ENCODE measurements around the gene NANS. TPM values are rescaled to one million over a fixed set of nuclear protein-coding genes. Genes with fewer than 3 reads are reported as not detected.
A peak's percentile ranks its signal among the peaks of the same experiment; 100 is the strongest.

Gene NANS
- total and polyA plus RNA-seq, 10 of the 15 experiments (the other 5 are each of a cell fraction or from before 2014, with no cell fraction given): 21.0 to 126 (median 52.3) TPM

GRCh38 chr9:98034593-98035546, 21.7 kb upstream of the NANS start (continued):
- TF ChIP-seq IRF3 (IDR thresholded peaks at IDR 0.05) (no peak), PML (IDR thresholded peaks at IDR 0.05; ENCODE audit: low read length) (no peak), EED (IDR thresholded peaks at IDR 0.05; ENCODE audit: low read depth) (0 out of 2 replicates have a peak, but pooled peaks have one; percentile 16), TAF1 (IDR thresholded peaks at IDR 0.05; ENCODE audit: borderline replicate concordance, low read depth, low read length) (no peak), SMAD1 (IDR thresholded peaks at IDR 0.05; ENCODE audit: low read depth, partially characterized antibody) (no peak), NFYB (IDR thresholded peaks at IDR 0.05; ENCODE audit: insufficient read depth, low read depth, low read length) (no peak), ZNF592 (IDR thresholded peaks at IDR 0.05) (no peak), BRCA1 (IDR thresholded peaks at IDR 0.05; ENCODE audit: low read depth, low read length) (no peak), MEF2A (IDR thresholded peaks at IDR 0.05; ENCODE audit: insufficient read depth, low read depth, low read length) (no peak), ETV6 (conservative IDR thresholded peaks at IDR 0.05 in 1 of 2, IDR thresholded peaks at IDR 0.05 in 1 of 2; ENCODE audit: borderline replicate concordance in 1 of 2, low read depth in 1 of 2) (no peak), YY1 (IDR thresholded peaks at IDR 0.05; ENCODE audit: low read depth, low read length) (peak; percentile 63; the same call in 1 of the 2 replicates), CHD1 (IDR thresholded peaks at IDR 0.05; ENCODE audit: low read depth, low read length) (no peak), PAX5 (IDR thresholded peaks at IDR 0.05; ENCODE audit: borderline replicate concordance, low read depth, low read length) (no peak), NRF1 (conservative IDR thresholded peaks at IDR 0.05; ENCODE audit: low read depth, low read length) (no peak), CREB1 (IDR thresholded peaks at IDR 0.05; ENCODE audit: low read depth) (no peak), SIX5 (IDR thresholded peaks at IDR 0.05; ENCODE audit: low read depth, low read length, severe bottlenecking) (no peak), SREBF2 (IDR thresholded peaks at IDR 0.05; ENCODE audit: low read length) (no peak)
- TF ChIP-seq, protein P1, sequence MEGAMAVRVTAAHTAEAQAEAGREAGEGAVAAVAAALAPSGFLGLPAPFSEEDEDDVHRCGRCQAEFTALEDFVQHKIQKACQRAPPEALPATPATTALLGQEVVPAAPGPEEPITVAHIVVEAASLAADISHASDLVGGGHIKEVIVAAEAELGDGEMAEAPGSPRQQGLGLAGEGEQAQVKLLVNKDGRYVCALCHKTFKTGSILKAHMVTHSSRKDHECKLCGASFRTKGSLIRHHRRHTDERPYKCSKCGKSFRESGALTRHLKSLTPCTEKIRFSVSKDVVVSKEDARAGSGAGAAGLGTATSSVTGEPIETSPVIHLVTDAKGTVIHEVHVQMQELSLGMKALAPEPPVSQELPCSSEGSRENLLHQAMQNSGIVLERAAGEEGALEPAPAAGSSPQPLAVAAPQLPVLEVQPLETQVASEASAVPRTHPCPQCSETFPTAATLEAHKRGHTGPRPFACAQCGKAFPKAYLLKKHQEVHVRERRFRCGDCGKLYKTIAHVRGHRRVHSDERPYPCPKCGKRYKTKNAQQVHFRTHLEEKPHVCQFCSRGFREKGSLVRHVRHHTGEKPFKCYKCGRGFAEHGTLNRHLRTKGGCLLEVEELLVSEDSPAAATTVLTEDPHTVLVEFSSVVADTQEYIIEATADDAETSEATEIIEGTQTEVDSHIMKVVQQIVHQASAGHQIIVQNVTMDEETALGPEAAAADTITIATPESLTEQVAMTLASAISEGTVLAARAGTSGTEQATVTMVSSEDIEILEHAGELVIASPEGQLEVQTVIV (IDR thresholded peaks at IDR 0.05; ENCODE audit: borderline replicate concordance, partially characterized antibody): no peak

All from GM12878 (cell line).